Activated T-helper 1 cell treated with Interleukin-2 at 50 U/mL for 16 hours (primary cell): ENCODE measurements around the gene IMPACT.

Source experiments
- DNase-seq: peaks from one replicate; pipeline ENCODE4 v3.0.0-alpha.2; 2020; ENCODE audit warnings: low read depth

Gene IMPACT

GRCh38 chr18:24426398-24427294 is at the start of gene IMPACT:
TSS of gene IMPACT (plus strand) at chr18:24426670. CDS start at chr18:24426757, 87 bp downstream.
- peak; percentile 67 for DNase-seq

- no peak for DNase-seq
Measured at GRCh38 chr18:24378598-24378997, 47.9 kb upstream of the IMPACT start.

- DNase-seq, result no peak
Measured at GRCh38 chr18:24380163-24380747, 46.2 kb upstream of the IMPACT start.

- DNase-seq, result no peak
Measured at GRCh38 chr18:24381126-24381525, 45.3 kb upstream of the IMPACT start.

GRCh38 chr18:24386681-24387080 is 39.8 kb upstream of the IMPACT start:
- no peak for DNase-seq

- no peak for DNase-seq
Measured at GRCh38 chr18:24388957-24389356, 37.5 kb upstream of the IMPACT start.

GRCh38 chr18:24395049-24395795 is 31.2 kb upstream of the IMPACT start:
- DNase-seq, result no peak

GRCh38 chr18:24396082-24396633 is 30.3 kb upstream of the IMPACT start:
- no peak for DNase-seq

GRCh38 chr18:24397131-24397693 is 29.3 kb upstream of the IMPACT start:
- DNase-seq, result no peak

- DNase-seq, result peak; percentile 67
Measured at GRCh38 chr18:24397694-24398368, 28.6 kb upstream of the IMPACT start, which contains the start of gene OSBPL1A. TSS of gene OSBPL1A (minus strand) at chr18:24397824. CDS start at chr18:24377533, 20,291 bp downstream.

GRCh38 chr18:24398540-24398939 is 27.9 kb upstream of the IMPACT start:
- DNase-seq, result no peak

GRCh38 chr18:24400587-24400986 is 25.9 kb upstream of the IMPACT start:
- DNase-seq, result no peak

- DNase-seq, result no peak
Measured at GRCh38 chr18:24402209-24402785, 24.2 kb upstream of the IMPACT start.

- no peak for DNase-seq
Measured at GRCh38 chr18:24403076-24403475, 23.4 kb upstream of the IMPACT start.

- no peak for DNase-seq
Measured at GRCh38 chr18:24404591-24404990, 21.9 kb upstream of the IMPACT start.

GRCh38 chr18:24408496-24408895 is 18.0 kb upstream of the IMPACT start:
- DNase-seq, result no peak

GRCh38 chr18:24413148-24413547 is 13.3 kb upstream of the IMPACT start:
- no peak for DNase-seq

- DNase-seq, result no peak
Measured at GRCh38 chr18:24414349-24415003, 12.0 kb upstream of the IMPACT start.

- DNase-seq, result no peak
Measured at GRCh38 chr18:24417480-24417879, 9.0 kb upstream of the IMPACT start.

- no peak for DNase-seq
Measured at GRCh38 chr18:24420551-24420950, 5.9 kb upstream of the IMPACT start.
